Breast epithelium (tissue), 3 donors: ENCODE results near the gene MDC1.

ENCODE experiments used
- POLR2A ChIP-seq: fragments of 450-650 bp; IDR thresholded peaks from one replicate; pipeline ENCODE4 v1.6.1; 2016; ENCODE audit warnings: antibody characterized with exemption, mild to moderate bottlenecking, moderate library complexity
- TF ChIP-seq, protein P1 (sequence below), 3 donors: fragments of 450-650 bp; IDR thresholded peaks; one replicate each; pipeline ENCODE4 v1.5.1; 2016 to 2017; ENCODE audit warnings: antibody characterized with exemption in 3 of 3, mild to moderate bottlenecking in 3 of 3, moderate library complexity in 3 of 3

DNA sequence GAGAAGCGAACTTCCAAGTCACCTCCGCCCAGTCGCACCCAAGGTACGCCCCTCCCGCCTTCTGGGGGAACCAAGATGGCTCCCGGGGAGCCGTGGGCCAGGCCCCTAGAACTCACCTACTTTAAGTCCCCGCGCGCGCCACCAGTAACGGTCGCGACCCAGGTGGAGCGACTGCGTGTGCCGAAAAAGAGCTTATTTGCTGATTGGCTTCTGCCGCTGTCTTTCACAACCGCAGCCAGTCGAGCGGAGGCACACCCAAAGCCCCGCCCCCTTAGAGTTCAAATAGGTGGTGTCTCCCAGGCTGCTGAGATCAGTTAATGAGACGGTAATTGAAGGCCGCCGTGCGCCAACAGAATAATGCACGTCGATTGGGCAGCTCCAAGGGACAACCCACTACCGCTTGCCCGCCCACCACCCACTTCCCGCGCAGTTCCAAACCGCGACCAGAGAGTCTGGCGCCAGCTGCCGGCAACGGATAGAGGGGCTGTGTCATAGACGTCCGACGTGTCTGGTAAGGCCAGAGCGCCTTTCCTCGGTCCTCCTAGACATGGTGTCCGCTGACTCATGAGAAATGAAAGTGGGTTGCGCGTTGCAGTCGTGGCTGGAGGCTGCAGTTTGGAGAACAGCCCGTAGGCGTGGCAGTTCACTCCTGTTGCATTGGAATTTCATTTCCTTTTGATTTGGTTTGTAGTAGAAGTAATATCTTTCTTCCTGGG, at the start of gene MDC1:
- TF ChIP-seq, protein P1, sequence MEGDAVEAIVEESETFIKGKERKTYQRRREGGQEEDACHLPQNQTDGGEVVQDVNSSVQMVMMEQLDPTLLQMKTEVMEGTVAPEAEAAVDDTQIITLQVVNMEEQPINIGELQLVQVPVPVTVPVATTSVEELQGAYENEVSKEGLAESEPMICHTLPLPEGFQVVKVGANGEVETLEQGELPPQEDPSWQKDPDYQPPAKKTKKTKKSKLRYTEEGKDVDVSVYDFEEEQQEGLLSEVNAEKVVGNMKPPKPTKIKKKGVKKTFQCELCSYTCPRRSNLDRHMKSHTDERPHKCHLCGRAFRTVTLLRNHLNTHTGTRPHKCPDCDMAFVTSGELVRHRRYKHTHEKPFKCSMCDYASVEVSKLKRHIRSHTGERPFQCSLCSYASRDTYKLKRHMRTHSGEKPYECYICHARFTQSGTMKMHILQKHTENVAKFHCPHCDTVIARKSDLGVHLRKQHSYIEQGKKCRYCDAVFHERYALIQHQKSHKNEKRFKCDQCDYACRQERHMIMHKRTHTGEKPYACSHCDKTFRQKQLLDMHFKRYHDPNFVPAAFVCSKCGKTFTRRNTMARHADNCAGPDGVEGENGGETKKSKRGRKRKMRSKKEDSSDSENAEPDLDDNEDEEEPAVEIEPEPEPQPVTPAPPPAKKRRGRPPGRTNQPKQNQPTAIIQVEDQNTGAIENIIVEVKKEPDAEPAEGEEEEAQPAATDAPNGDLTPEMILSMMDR (IDR thresholded peaks at IDR 0.05) = peak; percentile 36 to 48 (median 42)
- no peak for TF ChIP-seq POLR2A
